Epidermal melanocyte (primary cell): ENCODE data around the gene MS4A13.
"Not testable (repeated sequence)": the region's sequence is repeated elsewhere in the genome, so short reads cannot be mapped to it uniquely, and the experiment has no call there.

Experiments used
- DNase-seq: peaks from one replicate; pipeline ENCODE4 v3.0.0; 2011; ENCODE audit warnings: low spot score; ENCODE audit not compliant: insufficient read length

MS4A13 gene

DNA sequence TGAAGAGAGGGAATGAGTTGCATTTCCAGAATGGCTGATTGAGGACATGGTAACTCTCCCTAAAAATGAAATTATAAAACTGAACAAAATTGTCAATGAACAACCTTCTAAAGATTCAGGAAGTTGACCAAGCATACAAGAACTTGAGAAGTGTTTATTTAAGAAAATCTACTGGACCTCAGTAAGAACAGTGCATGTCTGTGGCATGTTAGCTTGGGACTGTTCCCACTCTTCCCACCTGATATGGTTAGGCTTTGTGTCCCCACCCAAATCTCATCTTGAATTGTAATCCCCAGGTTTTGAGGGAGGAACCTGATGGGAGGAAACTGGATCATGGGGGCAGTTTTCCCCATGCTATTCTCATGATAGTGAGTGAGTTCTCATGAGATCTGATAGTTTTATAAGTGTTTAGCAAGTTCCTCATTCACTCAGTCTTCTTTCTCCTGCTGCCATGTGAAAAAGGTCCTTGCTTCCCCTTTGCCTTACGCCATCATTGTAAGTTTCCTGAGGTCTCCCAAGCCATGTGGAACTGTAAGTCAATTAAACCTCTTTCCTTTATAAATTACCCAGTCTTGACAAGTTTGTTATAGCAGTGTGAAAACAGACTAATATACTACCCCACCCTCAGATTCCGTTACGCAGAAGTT is 15.4 kb downstream of the MS4A13 start:
- DNase-seq: no peak

DNA sequence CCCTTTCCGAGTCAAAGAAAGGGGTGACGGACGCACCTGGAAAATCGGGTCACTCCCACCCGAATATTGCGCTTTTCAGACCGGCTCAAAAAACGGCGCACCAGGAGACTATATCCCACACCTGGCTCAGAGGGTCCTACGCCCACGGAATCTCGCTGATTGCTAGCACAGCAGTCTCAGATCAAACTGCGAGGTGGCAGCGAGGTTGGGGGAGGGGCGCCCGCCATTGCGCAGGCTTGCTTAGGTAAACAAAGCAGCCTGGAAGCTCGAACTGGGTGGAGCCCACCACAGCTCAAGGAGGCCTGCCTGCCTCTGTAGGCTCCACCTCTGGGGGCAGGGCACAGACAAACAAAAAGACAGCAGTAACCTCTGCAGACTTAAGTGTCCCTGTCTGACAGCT is 17.2 kb downstream of the MS4A13 start:
- not testable (repeated sequence) for DNase-seq

DNA sequence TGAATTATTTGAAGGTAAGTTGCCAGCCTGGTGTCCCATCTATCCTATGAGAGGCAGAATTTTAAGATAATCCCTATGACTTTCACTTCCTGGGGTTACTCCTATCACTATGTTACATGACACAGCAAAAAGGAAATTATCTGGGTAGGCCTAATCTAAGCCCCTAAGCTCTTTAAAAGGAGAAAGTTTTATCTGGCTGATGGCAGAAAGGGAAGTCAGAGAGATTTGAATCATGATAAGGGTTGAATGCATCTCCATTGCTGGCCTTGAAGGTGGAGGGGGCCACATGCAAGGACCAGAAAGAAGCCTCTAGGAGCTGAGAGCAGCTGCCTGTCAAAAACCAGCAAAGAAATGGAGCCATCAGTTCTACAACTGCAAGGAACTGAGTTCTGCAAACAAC is 23.4 kb downstream of the MS4A13 start:
- DNase-seq: not testable (repeated sequence)

DNA sequence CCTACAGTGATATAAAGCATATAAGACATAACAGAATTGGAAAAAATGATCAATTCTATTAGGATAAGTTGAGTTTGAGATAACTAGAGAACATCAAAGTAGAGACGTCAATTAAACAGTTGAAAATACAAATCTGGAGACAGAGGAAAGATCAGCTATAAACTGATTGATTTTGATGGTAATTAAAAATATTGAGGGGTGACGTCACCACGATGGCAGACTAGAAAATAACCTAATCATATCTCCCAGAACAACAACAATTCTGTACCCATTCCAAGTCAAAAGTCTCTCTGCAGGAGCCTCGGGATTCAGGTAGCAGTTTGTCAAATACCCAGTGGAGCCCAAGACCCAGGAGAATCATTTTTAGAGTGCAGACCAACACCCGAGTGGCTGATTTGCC is 28.9 kb downstream of the MS4A13 start:
- no peak for DNase-seq

DNA sequence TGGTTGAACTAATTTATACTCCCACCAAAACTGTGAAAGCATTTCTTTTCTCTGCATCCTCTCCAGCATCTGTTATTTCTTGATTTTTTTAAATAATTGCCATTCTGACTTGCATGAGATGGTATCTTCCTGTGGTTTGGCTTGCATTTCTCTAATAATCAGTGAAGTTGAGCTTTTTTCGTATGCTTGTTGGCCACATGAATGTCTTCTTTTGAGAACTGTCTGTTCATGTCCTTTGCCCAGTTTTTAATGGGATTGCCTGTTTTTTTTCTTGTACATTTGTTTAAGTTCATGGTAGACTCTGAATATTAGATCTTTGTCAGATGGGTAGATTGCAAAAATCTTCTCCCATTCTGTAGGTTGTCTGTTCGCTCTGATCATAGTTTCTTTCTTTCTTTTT is 46.1 kb downstream of the MS4A13 start:
- no peak for DNase-seq

DNA sequence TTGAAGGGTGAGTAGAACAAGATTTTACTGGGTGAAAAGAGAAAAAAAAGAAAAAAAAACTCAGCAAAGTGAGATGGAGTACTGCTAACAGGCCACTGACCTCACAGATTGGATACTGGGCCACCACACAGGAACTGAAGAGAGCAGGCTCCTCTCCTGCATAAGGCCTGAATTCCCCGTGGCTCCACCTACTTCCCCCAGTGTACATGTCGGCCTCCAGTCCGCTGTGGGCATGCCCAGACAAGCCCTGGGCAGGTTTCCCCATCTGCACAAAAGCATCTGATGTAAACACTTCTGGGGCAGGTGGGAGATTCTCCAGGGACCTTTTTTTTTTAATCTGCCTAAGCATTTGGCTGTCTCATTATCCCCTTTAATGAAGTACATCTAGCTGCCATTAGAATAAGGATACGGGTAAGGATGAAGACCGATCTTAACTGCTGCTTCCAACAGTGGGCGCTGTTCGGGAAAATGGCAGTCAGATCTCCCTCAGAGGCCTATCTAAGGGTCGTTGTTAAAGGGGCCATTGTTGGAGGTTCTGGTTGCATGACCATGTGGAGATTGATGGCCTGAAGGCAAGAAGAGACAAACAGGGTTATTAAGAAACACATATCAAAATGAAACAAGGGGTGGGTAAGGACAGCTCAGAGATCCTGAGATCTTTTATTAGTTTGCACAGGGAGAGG is 48.5 kb downstream of the MS4A13 start:
- no peak for DNase-seq

DNA sequence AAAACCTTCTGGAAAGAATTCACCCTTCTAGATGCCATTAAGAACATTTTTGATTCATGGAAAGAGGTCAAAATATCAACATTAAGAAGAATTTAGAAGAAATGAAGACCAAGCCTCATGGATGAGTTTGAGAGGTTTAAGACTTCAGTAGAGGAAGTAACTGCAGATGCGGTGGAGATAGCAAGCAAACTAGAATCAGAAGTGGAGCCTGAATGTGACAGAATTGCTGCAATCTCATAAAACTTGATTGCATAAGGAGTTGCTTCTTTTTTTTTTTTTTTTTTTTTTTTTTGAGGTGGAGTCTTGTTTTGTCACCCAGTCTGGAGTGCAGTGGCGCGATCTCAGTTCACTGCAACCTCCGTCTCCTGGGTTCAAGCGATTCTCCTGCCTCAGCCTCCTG is 51.6 kb downstream of the MS4A13 start:
- no peak for DNase-seq

DNA sequence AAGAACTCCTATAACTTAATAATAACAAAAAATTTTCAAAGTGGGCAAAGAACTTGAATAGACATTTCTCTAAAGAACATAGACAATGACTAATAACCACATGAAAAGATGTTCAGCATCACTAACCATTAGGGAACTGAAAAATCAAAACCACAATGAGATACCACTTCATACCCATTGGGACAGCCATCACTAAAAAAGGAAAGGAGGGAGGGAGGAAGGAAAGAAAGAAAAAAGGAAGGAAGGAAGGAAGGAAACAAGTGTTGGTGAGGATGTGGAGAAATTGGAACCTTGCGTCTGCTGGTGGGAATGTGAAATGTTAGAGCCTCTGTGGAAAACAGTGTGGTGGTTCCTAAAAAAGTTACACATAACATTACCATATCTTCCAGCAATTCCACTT is 55.8 kb downstream of the MS4A13 start:
- DNase-seq: no peak

DNA sequence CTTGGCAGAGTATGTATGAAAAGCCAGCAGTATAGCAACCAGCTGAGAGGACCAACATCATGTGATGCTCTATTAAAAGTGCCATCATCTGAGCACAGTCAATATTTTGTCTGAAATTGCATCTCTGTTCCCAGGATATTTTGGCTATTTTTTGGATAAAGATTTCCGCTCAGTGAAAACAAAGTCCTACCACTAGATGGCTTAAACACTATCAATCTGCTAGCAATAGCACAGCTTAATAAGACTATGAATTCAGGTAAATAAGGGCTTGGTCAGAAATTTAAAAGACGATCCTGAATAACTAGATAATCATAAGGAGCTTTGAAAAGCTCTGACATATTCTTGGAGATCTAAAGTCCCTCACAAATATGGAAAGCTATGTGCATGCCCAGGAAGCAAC is 74.4 kb downstream of the MS4A13 start:
- no peak for DNase-seq
